ENCODE results near the gene LANCL1. TPM values are rescaled to one million over a fixed set of nuclear protein-coding genes. Genes with fewer than 3 reads are reported as not detected.
"Not testable (repeated sequence)": the region's sequence is repeated elsewhere in the genome, so short reads cannot be mapped to it uniquely, and the experiment has no call there.

Gene LANCL1
- polyA plus RNA-seq, 12 donors = 42.5 to 75.0 (median 59.1) TPM; not detected in 1

- DNase-seq = no peak
These were observed 16.0 kb downstream of the LANCL1 start for GRCh38 chr2:210460322-210461227.

- DNase-seq = no peak
These were observed 16.7 kb downstream of the LANCL1 start for GRCh38 chr2:210459880-210460279.

- DNase-seq = no peak
These were observed 17.2 kb downstream of the LANCL1 start for GRCh38 chr2:210459407-210459806.

- DNase-seq = no peak
These were observed 18.2 kb downstream of the LANCL1 start for GRCh38 chr2:210458395-210458794.

DNA sequence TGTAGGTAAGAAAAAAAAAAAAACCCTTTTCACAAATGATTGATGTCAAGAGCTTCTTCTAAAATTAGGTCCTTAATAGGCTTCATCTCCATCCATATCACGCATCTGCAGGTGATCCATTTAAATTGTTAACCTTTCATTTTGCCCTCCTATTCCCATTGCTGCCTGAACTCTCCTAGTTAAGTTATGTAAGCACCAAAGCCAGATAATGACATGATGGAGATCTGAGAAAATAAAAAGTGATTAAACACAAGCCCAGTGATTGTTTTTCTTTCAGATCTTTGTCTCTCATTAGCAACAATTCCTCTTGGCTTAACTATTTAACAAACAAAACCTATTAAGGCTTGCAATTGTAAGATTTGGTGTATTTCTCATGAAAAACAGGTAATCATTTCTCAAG, 20.0 kb downstream of the LANCL1 start:
- no peak for DNase-seq

- DNase-seq = no peak
These were observed 22.2 kb downstream of the LANCL1 start for GRCh38 chr2:210454336-210454735.

GRCh38 chr2:210452194-210452593, 24.4 kb downstream of the LANCL1 start:
- no peak for DNase-seq

- not testable (repeated sequence) for DNase-seq
These were observed 25.6 kb downstream of the LANCL1 start for GRCh38 chr2:210450942-210451341.

DNA sequence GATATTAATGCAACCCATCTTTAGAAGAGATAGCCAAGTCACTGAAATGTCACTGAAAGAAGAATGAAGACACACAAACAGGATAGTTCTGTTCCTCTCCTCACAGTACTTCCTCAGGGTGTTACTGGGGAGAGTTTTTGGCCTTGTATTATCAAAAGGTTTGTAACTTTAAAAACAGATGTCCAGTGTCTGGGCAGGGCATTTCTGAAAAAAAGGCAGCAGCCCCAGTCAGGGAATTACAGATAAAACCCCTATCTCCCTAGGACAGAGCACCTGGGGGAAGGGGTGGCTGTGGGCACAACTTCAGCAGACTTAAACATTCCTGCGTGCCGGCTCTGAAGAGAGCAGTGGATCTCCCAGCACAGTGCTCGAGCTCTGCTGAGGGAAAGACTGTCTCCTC, 30.8 kb downstream of the LANCL1 start:
- no peak for DNase-seq

- no peak for DNase-seq
These were observed 31.3 kb downstream of the LANCL1 start for GRCh38 chr2:210445116-210445707.

- DNase-seq = no peak
These were observed 33.0 kb downstream of the LANCL1 start for GRCh38 chr2:210443527-210443926.

GRCh38 chr2:210442878-210443277, 33.7 kb downstream of the LANCL1 start:
- no peak for DNase-seq

DNA sequence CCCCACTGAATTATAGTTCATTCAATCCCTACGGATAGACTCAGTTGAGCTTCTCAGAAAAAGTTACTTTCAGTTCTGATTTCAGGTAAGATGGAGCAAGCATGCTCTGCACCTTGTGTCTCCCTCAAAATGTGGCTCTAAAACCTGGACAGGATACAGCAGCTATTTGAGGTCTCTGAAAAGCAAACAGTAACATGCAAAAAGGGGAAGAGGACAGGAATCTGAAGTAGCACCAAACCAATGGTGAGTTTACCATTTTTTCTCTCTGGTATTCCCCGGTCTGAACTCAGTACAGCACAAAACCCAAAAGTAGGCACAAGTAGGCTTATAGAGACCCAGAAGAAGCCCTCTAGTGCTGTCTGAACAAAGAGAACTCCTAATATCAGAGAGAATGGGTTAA, 34.1 kb downstream of the LANCL1 start:
- DNase-seq = no peak

DNA sequence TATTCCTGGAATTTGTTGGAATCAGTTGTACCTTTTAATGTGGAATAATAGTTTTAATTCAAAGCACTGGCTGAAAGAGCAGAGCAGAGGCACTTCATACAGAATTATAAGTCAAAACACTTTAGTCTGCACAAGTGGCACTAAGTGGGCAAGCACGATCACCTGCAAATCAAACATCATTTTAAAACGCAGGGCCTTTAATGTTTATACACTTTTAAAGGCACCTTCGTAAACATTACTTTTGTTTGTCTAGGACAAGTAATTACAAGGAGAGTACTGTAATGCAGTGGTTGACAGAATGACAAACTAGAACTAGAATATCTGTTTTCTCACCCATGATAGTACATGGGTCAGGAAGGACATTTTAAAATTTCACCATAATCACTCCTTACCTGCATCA, 36.4 kb downstream of the LANCL1 start:
- no peak for DNase-seq

- DNase-seq = no peak
These were observed 41.1 kb downstream of the LANCL1 start for GRCh38 chr2:210435439-210435838.

GRCh38 chr2:210432633-210433032, 43.9 kb downstream of the LANCL1 start:
- no peak for DNase-seq

GRCh38 chr2:210429403-210430137, 47.0 kb downstream of the LANCL1 start:
- no peak for DNase-seq

DNA sequence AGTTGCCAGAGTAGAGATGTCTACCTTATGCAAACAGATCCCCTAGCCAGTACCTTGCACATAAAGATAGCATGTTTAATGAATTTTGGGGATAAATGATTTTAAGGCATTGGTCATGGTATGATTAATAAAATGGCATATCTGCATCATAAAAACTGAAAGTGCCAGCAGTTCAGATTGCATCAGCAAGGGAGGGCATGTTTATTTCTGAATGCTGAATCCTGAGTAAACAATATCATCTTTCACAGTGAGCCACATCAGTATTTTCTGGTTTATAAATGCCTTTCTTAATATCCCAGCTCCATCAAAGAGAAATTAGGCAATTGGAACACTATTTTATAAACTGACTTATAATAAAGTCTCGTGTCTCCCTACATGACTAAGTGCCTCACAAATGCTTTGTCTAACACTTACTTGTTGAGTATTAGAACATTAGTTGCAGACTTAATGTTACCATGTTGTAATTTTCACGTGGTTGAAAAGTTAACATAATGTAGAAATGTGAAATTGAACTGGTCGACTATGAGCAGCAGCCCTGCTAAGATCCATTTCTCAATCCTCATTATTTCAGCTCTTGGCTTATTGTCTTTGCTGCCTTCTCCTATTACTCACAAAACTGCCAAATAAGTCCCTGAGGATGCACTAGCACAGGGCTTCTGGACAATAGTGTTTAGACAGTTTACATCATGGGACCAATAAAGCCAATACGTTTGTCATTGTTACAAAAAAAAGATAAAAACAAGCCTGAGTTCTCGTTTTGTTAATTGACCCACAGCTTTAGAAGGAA, 48.0 kb downstream of the LANCL1 start:
- peak; percentile 68 for DNase-seq

GRCh38 chr2:210427309-210427708, 49.2 kb downstream of the LANCL1 start:
- not testable (repeated sequence) for DNase-seq

DNA sequence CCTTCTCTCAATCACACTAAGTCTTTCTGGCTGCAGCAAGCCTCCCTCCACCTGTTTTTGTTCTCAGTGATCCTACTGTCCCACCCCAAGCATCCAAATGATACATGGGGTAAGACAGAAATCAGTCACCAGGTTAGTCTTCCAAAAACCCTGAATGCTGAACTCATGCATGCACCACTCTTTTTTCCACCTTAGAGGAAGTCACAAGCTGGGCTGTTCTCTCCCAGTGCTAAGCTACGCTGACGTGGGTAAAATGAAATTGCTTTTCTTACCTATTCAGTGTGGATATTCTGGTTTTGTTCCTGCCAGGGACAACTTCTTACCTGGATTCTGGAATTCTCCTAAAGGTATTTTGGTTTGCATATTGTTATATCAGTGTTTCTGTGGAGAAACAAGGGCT, 54.2 kb downstream of the LANCL1 start:
- no peak for DNase-seq

- no peak for DNase-seq
These were observed 54.6 kb downstream of the LANCL1 start for GRCh38 chr2:210421916-210422315.

DNA sequence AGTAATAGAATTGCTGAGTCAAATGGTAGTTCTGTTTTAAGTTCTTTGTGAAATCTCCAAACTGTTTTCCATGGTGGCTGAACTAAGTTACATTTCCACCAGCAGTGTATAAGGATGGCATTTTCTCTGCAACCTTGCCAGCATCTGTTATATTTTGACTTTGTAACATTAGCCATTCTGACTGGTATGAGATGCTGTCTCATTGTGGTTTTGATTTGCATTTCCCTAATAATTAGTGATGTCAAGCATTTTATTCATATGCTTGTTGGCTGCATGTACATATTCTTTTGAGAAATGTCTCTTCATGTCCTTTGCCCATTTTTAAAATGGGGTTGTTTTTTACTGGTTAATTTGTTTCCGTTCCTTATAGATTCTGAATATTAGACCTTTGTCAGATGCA, 63.9 kb downstream of the LANCL1 start:
- no peak for DNase-seq

Data from muscle of arm (tissue), 12 donors.